GM10266 (cell line): ENCODE measurements around the gene ADCK1.

Source experiments
- DNase-seq: peaks from one replicate; pipeline ENCODE4 v3.0.0; 2012; ENCODE audit errors: extremely low spot score
- CTCF ChIP-seq: IDR thresholded peaks from 2 replicates; pipeline ENCODE4 v1.5.1; 2012; ENCODE audit warnings: mild to moderate bottlenecking, low read depth; ENCODE audit not compliant: control insufficient read depth, insufficient read depth; ENCODE audit errors: missing control alignments

Gene ADCK1

GRCh38 chr14:77867476-77867875, 67.6 kb downstream of the ADCK1 start:
- DNase-seq, result no peak
- no peak for TF ChIP-seq CTCF

GRCh38 chr14:77868552-77869285, 68.8 kb downstream of the ADCK1 start:
- TF ChIP-seq CTCF, result no peak
- DNase-seq, result no peak

GRCh38 chr14:77869340-77869739, 69.4 kb downstream of the ADCK1 start:
- DNase-seq, result no peak
- no peak for TF ChIP-seq CTCF

- no peak for DNase-seq
- no peak for TF ChIP-seq CTCF
Measured at GRCh38 chr14:77870646-77871045, 70.7 kb downstream of the ADCK1 start.

- DNase-seq, result no peak
Measured at GRCh38 chr14:77872152-77872551, 72.2 kb downstream of the ADCK1 start.

GRCh38 chr14:77872983-77873382, 73.1 kb downstream of the ADCK1 start:
- TF ChIP-seq CTCF, result no peak
- DNase-seq, result no peak

More at GRCh38 chr14:77872152-77872551, 72.2 kb downstream of the ADCK1 start:
- TF ChIP-seq CTCF, result no peak

GRCh38 chr14:77878783-77879182, 78.9 kb downstream of the ADCK1 start:
- TF ChIP-seq CTCF, result no peak
- no peak for DNase-seq
